H4 (cell line): ENCODE data around the gene TMEM167B. TPM values are rescaled to one million over a fixed set of nuclear protein-coding genes. Genes with fewer than 3 reads are reported as not detected.

Experiments used
- total RNA-seq: library from RNA; depleted of rRNA; stranded (reverse); fragments of >200 nt; shearing (Covaris generic); gene quantifications from 2 replicates; pipeline ENCODE4 v1.2.3, GENCODE V29; 2014; rRNA removed

The TMEM167B gene
- total RNA-seq, 1 experiment from 2014 or later = 27.2 TPM

Other genes starting within 250 kb of the TMEM167B start
- 0.95 TPM in 1 of 2 replicates, not detected in the other for gene AKNAD1, start 233.7 kb upstream of the TMEM167B start, total RNA-seq
- gene GPSM2, start 213.8 kb upstream of the TMEM167B start, total RNA-seq = 38.2 and 38.5 TPM in 2 replicates
- 25.4 and 29.5 TPM in 2 replicates for gene CLCC1, start 127.3 kb upstream of the TMEM167B start, total RNA-seq
- 4.7 and 6.1 TPM in 2 replicates for gene WDR47, start 48.7 kb upstream of the TMEM167B start, total RNA-seq
- gene TAF13, start 14.8 kb upstream of the TMEM167B start, total RNA-seq = 49.6 and 60.2 TPM in 2 replicates
- gene ELAPOR1, start 23.4 kb downstream of the TMEM167B start, total RNA-seq = 1.1 TPM in 2 replicates
- gene SARS1, start 123.2 kb downstream of the TMEM167B start, total RNA-seq = 227 and 230 TPM in 2 replicates
- gene CELSR2, start 158.8 kb downstream of the TMEM167B start, total RNA-seq = 1.7 and 1.9 TPM in 2 replicates
- gene PSRC1, start 192.4 kb downstream of the TMEM167B start, total RNA-seq = 24.5 and 39.4 TPM in 2 replicates
- not detected in 2 replicates for gene MYBPHL, start 216.2 kb downstream of the TMEM167B start, total RNA-seq